GM18511 (cell line): ENCODE results near the gene GGCX.
A peak's percentile ranks its signal among the peaks of the same experiment; 100 is the strongest.
"Not testable (repeated sequence)": the region's sequence is repeated elsewhere in the genome, so short reads cannot be mapped to it uniquely, and the experiment has no call there.

Source experiments
- ATAC-seq: cut with Tn5 transposase; IDR thresholded peaks from one replicate; pipeline ENCODE4 v1.9.1; 2021; ENCODE audit warnings: mild to moderate bottlenecking, moderate library complexity; ENCODE audit not compliant: unreplicated experiment

GGCX gene

GRCh38 chr2:85561280-85562212 lies at the start of gene GGCX:
Gene GGCX, minus strand, starts transcription at chr2:85561493. Its CDS starts 65 bp downstream, at chr2:85561428.
- ATAC-seq, result peak; percentile 90

GRCh38 chr2:85607268-85608215 lies 46.2 kb upstream of the GGCX start:
- ATAC-seq, result no peak

- no peak for ATAC-seq
These were observed 44.8 kb upstream of the GGCX start for GRCh38 chr2:85606116-85606455.

GRCh38 chr2:85605406-85606115 lies 44.3 kb upstream of the GGCX start:
- no peak for ATAC-seq

DNA sequence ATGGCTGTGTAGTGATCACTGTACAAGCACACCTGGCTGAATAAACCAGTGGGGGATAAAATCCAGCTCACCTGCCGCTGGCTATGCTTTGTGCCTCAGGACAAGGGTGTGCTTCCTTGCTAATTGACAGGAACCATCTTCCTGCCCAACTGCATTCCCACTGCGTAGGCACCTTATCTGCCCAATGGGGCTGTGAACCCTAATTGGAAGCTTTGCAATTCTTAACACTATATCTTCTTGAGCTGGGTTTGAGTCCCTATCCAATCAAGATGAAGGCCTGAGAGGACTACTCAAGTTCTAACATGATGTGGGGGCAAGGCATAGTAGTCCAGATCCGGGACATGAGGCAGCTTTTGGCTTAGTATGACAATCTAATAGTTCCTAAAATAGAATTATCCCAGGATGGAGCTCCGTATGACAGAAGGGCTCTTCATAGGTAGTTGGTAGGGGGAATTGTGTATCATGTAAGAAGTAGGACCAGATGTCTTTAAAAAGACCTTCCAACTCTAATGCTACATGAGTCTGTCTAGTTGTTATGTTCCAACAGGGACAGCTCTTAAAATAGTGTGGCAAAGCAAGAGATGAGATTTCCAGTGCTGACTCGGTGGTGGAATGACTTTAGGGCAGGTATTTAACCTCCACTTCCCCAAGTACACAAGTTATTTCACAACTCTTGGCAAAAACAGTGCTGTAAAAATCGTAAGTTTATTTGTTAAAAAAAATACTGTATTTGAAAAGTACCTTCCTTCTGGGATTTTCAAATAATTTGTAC lies 43.5 kb upstream of the GGCX start:
- ATAC-seq, result no peak

- not testable (repeated sequence) for ATAC-seq
These were observed 42.8 kb upstream of the GGCX start for GRCh38 chr2:85604133-85604444.

- ATAC-seq, result peak; percentile 97
These were observed 41.4 kb upstream of the GGCX start, which contains the start of gene TMEM150A for GRCh38 chr2:85602476-85603234. Gene TMEM150A, minus strand, starts transcription at chr2:85602698. Its CDS starts 750 bp downstream, at chr2:85601948.

DNA sequence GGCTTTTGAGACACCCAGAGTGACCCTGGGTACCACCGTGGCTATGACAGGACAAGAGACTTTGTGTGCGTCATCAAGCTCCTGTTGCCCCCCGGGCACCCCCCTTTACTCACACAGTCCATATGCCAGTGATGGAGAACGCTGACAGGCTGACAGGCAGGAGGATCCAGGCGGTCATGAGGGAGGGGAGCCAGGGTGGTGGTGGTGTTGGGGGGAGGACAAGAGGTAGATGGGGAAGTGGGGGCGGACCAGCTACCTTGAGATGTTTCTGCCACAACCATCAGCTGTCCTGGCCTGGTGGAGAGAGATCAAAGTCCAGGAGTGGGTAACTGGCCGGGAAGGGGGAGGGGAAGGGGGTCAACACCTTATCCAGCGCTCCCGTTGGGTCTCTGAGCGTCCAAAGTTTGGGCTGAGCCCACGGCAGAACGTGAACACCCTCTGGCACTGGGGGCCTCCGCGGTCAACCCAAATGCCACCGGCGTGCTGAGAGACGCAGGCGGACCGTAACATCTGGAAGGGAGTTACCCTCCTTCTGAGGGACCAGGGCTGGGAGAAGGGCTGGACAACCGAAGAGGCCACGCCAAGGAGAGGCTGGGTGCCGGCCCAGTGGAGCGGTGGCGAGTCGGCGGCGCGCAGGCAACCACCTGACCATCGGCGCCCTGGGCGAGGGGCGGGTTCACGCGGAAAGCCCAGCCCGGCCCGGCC lies 40.6 kb upstream of the GGCX start:
- peak; percentile 52 for ATAC-seq

DNA sequence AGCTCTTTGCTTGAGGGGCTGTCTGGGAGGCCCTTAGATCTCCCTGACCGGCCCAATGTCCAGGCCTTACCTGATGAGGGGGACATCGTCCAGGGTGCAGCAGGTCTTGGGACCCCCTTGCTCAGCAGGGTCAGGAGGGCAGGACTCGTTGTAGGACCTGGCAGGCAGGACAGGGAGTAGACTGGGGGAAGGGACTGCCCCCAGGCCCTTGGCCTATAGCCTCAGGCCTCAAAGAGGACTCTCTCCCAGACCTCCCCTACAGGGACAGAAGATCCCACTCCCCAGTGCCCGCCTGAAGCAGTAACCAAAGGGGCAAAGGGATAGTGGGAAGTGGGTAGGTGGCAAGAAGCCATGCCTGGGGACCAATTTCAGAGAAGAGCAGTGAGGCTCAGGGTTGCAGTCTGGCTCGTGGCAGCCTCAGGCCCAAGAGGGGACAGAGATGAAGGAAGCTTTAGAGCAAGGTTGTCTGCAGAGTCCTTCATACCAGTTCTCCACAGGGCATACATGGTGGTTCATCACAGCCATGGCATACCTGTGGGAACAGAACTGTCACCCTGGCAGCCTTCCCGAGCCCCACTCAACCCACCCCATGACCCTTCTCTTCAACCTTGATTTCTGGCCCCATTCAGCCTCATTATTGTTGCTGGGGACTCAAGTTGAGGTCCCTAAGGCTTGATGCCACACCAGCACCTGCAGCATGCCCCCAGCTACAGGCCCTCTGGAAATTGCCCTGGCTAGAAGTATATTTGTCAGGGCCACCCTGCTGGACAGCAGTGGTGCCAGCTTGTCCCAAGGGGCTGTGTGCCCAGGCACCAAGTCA lies 39.9 kb upstream of the GGCX start:
- no peak for ATAC-seq

DNA sequence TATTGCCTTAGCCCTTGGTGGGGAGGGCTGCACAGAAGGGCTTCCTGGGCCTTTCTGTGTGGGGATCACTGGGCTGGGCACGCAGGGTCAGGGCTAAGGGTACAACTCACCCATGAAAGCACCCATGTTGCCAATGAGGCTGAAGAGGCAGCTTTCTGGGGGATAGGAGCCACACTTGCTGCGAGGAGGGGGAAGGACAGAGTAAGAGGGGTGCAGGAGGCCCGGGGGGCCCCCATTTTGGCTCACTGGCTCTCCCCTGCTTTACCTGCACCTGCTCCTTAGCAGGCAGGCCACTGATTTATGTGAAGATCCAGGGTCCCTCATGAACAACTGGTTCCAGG lies 38.9 kb upstream of the GGCX start:
- no peak for ATAC-seq

- ATAC-seq, result no peak
These were observed 38.4 kb upstream of the GGCX start for GRCh38 chr2:85599468-85600234.

- no peak for ATAC-seq
These were observed 37.5 kb upstream of the GGCX start for GRCh38 chr2:85598594-85599340.

- ATAC-seq, result no peak
These were observed 35.9 kb upstream of the GGCX start for GRCh38 chr2:85597241-85597640.

- ATAC-seq, result no peak
These were observed 35.3 kb upstream of the GGCX start for GRCh38 chr2:85596486-85597143.

DNA sequence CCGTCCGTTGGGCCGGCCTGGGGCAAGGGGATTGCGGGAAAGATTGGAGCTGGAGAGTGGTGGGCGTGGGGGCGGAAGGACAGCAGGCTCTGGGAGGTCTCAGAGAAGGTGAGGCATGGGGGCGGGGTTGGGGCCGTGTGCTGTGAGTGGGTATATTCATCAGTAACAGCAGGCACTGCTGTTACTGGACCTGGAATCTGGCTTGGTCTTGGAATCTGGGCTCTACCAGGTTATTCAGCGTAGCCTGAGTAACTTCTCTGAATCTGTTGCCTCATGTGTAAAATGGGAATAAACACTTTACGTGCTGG lies 34.7 kb upstream of the GGCX start:
- no peak for ATAC-seq

DNA sequence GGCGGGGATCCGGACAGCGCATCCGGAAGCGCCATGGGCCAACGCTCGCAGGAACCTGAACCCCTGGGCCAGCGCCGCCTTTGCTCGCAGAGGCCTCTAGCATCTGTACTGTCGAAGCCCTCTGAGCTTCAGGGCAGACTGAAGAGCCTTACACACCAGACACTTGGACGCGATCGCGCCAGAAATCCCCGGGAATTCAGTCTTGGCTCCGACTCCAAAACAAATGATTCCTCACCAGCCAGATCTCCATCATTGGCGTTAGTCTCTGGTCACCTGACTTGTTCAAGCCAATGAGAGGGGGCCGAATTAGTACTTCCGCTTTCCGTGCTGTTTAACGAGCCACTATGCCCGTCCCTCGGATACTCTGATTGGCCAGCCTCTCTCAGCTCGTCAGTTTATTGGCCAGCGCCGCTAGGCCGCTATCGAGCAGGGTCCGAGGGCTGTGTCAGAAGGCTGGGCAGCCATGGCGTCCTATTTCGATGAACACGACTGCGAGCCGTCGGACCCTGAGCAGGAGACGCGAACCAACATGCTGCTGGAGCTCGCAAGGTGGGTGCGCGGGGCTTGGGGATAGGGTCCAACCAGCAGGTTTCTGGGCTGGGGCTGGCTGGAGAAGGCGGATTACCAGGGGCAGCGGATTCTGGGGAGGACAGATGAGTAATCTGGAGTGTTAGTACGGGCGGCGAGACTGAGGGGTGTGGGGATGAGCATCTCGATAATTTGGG lies 34.2 kb upstream of the GGCX start, which contains the start of gene RNF181:
RNF181 (plus strand) TSS at position 445 of the 725 bp plus-strand sequence; CDS start at position 464, 19 bp downstream.
- ATAC-seq, result peak; percentile 99
